AG04450 (cell line): ENCODE results near the gene RHBDL1. TPM values are rescaled to one million over a fixed set of nuclear protein-coding genes. Genes with fewer than 3 reads are reported as not detected.
A peak's percentile ranks its signal among the peaks of the same experiment; 100 is the strongest.

ENCODE experiments used
- CTCF ChIA-PET: fragments of 300-600, 350-600 bp; formaldehyde crosslinking; extraction: SDS; loops from one replicate; lab custom pipeline; 2022; ENCODE audit warnings: antibody characterized with exemption, inconsistent platforms; lab: Charles Lee
- POLR2A ChIA-PET: fragments of 350-600 bp; formaldehyde crosslinking; extraction: SDS; loops from one replicate; lab custom pipeline; 2021; ENCODE audit warnings: antibody characterized with exemption, inconsistent platforms; lab: Yijun Ruan, JAX
- DNase-seq: peaks from one replicate; pipeline ENCODE4 v3.0.0-alpha.2; 2011; ENCODE audit warnings: low read depth, low spot score
- H3K27ac ChIP-seq: one replicate; pipeline ENCODE4 v1.5.1; 2012; ENCODE audit warnings: low read depth, low read length, control low read depth
- H3K27me3 ChIP-seq: one replicate; pipeline ENCODE4 v1.6.0; 2012; ENCODE audit warnings: low read length; ENCODE audit not compliant: control insufficient read depth, insufficient read depth
- H3K4me3 ChIP-seq: 2 replicates; pipeline ENCODE4 v1.5.1; 2011; ENCODE audit warnings: mild to moderate bottlenecking, low read depth, low read length, control low read depth
- H3K9me3 ChIP-seq: 2 replicates; pipeline ENCODE4 v1.5.1; 2012; ENCODE audit warnings: low read length; ENCODE audit not compliant: control insufficient read depth, insufficient read depth
- CTCF ChIP-seq: IDR thresholded peaks from 2 replicates; pipeline ENCODE4 v1.5.1; 2011; ENCODE audit warnings: low read depth, low read length, control low read depth, inconsistent platforms
- polyA plus RNA-seq: library from polyadenylated mRNA; depleted of rRNA; stranded (reverse); fragments of >200 nt; gene quantifications from 2 replicates; pipeline ENCODE4 v1.2.3, GENCODE V29; 2011

Gene RHBDL1
- polyA plus RNA-seq, 1 experiment: 1.5 TPM

- Histone ChIP-seq H3K9me3 (no peaks in the 10 kb centered on the region; the same call in 1 of the 2 replicates), H3K27ac (no peak overlapping the region), H3K27me3 (no peaks in the 10 kb centered on the region), H3K4me3 (peak overlapping the region; percentile 81; the same call in 1 of the 2 replicates)
- ChIA-PET CTCF (no interaction called here), POLR2A (no interaction called here)
- no peak for TF ChIP-seq CTCF
- DNase-seq: no peak
Measured at GRCh38 chr16:669666-670065, 5.8 kb upstream of the RHBDL1 start.

- TF ChIP-seq CTCF: no peak
- no peak for DNase-seq
- ChIA-PET CTCF (interaction anchor here (0.6 kb wide), 1 partner anchor 236 kb away, joined by 3 read pairs; no protein-coding TSS in a partner anchor), POLR2A (no interaction called here)
- Histone ChIP-seq H3K9me3 (no peaks in the 10 kb centered on the region; the same call in 1 of the 2 replicates), H3K27ac (no peak overlapping the region), H3K27me3 (no peaks in the 10 kb centered on the region), H3K4me3 (no peak overlapping the region)
Measured at GRCh38 chr16:670485-671352, 4.8 kb upstream of the RHBDL1 start.

- TF ChIP-seq CTCF: no peak
- Histone ChIP-seq H3K27ac (no peak overlapping the region), H3K4me3 (no peak overlapping the region), H3K9me3 (no peaks in the 10 kb centered on the region; the same call in 1 of the 2 replicates), H3K27me3 (no peaks in the 10 kb centered on the region)
- CTCF ChIA-PET: no interaction called here
- POLR2A ChIA-PET: no interaction called here
- no peak for DNase-seq
Measured at GRCh38 chr16:671353-672131, 3.9 kb upstream of the RHBDL1 start.

GRCh38 chr16:672371-672770 is 3.1 kb upstream of the RHBDL1 start:
- POLR2A ChIA-PET: no interaction called here
- no peak for DNase-seq
- no peak overlapping the region for H3K4me3 ChIP-seq
- no peaks in the 10 kb centered on the region; the same call in 1 of the 2 replicates for H3K9me3 ChIP-seq
- no peaks in the 10 kb centered on the region for H3K27me3 ChIP-seq
- no peak overlapping the region for H3K27ac ChIP-seq
- CTCF ChIA-PET: no interaction called here
- no peak for TF ChIP-seq CTCF
